Lung (tissue), 12 donors: ENCODE results near the gene PPP5C. TPM values are rescaled to one million over a fixed set of nuclear protein-coding genes. Genes with fewer than 3 reads are reported as not detected.

Experiments
- ATAC-seq: fragments of 200-7000 bp; cut with Tn5 transposase; one replicate; pipeline ENCODE4 v1.9.1; 2020; ENCODE audit warnings: moderate number of reproducible peaks; ENCODE audit not compliant: insufficient read depth, low FRiP score
- DNase-seq, 3 donors: peaks; one replicate each; pipeline ENCODE4 v3.0.0-alpha.2; 2013 to 2017
- H3K27ac ChIP-seq, 2 donors: one replicate each; pipeline ENCODE4 v1.5.1; 2013; ENCODE audit warnings: mild to moderate bottlenecking in 2 of 2, moderate library complexity in 2 of 2, control low read depth in 1 of 2, inconsistent platforms in 1 of 2, low read depth in 1 of 2, low read length in 1 of 2
- H3K27me3 ChIP-seq, 3 donors: one replicate each; pipeline ENCODE4 v1.5.1; 2013; ENCODE audit warnings: low read length in 2 of 3; ENCODE audit not compliant: control insufficient read depth in 3 of 3, insufficient read depth in 3 of 3
- H3K36me3 ChIP-seq, 4 donors: one replicate each; pipeline ENCODE4 v1.5.1; 2013; ENCODE audit warnings: low read length in 4 of 4, mild to moderate bottlenecking in 1 of 4, moderate library complexity in 1 of 4; ENCODE audit not compliant: control insufficient read depth in 4 of 4, insufficient read depth in 4 of 4
- H3K4me1 ChIP-seq, 5 donors: one replicate each; pipeline ENCODE4 v1.5.1; 2013; ENCODE audit warnings: low read length in 5 of 5, mild to moderate bottlenecking in 2 of 5, moderate library complexity in 1 of 5; ENCODE audit not compliant: control insufficient read depth in 5 of 5, insufficient read depth in 5 of 5
- H3K4me3 ChIP-seq: one replicate; pipeline ENCODE4 v1.5.1; 2013; ENCODE audit warnings: mild to moderate bottlenecking, control low read depth, moderate library complexity
- H3K9ac ChIP-seq, 2 donors: one replicate each; pipeline ENCODE4 v1.5.1; 2013; ENCODE audit warnings: low read length in 2 of 2, control low read depth in 1 of 2; ENCODE audit not compliant: insufficient read depth in 1 of 2
- H3K9me3 ChIP-seq, 4 donors: one replicate each; pipeline ENCODE4 v1.5.1; 2013; ENCODE audit warnings: low read length in 3 of 4, mild to moderate bottlenecking in 1 of 4, moderate library complexity in 1 of 4; ENCODE audit not compliant: control insufficient read depth in 4 of 4, insufficient read depth in 3 of 4
- CTCF ChIP-seq: IDR thresholded peaks from 2 replicates; pipeline ENCODE4 v1.5.1; 2012; ENCODE audit warnings: mild to moderate bottlenecking; ENCODE audit errors: control extremely low read depth, extremely low read depth
- WGBS, 2 donors: extraction: QIAGEN DNeasy Blood & Tissue Kit; methylation state at CpG; one replicate each; pipeline ENCODE4 v1.1.7; 2013; 5-methylcytosine and 5-hydroxymethylcytosine counted together
- polyA plus RNA-seq, 2 donors: library from polyadenylated mRNA; stranded (reverse); fragments of 200-250 nt; gene quantifications; one replicate each; pipeline ENCODE4 v1.2.1, GENCODE V29; 2013
- total RNA-seq, 2 donors: library from RNA; depleted of rRNA in 1 of 2; stranded (reverse); fragments of >200 nt in 1 of 2; gene quantifications; one replicate each; pipeline ENCODE4 v1.2.1, GENCODE V29; 2014 to 2021
- donor health status: control.
- donor health status: control.
- donor health status: Bipolar disorder and iron deficiency.
- donor health status: healthy.
- donor health status: DM: yes; HTN: yes; CAD: no.

The PPP5C gene
- total and polyA plus RNA-seq, 4 donors, result 48.5 to 69.8 (median 54.6) TPM

- Histone ChIP-seq H3K4me1 (peaks cover 0 to 35% (median 5%) of the 10 kb centered on the region in 5 donors), H3K27ac (no peak overlapping the region), H3K27me3 (no peaks in the 10 kb centered on the region), H3K9ac (no peak overlapping the region), H3K36me3 (peaks cover 8 to 52% (median 28%) of the 10 kb centered on the region in 4 donors), H3K9me3 (no peaks in the 10 kb centered on the region), H3K4me3 (no peak overlapping the region)
- ATAC-seq (no peak), DNase-seq (no peak)
- no peak for TF ChIP-seq CTCF
- 91 to 92% methylated on average over 33 of the region's 33 CpGs for WGBS, 2 donors
Measured at GRCh38 chr19:46391296-46392251, 44.7 kb downstream of the PPP5C start.

- DNase-seq (peak; percentile 88 to 98 (median 95)), ATAC-seq (no peak)
- Histone ChIP-seq H3K27me3 (no peaks in the 10 kb centered on the region), H3K9me3 (no peaks in the 10 kb centered on the region), H3K27ac (no peak overlapping the region), H3K4me1 (peaks cover 0 to 35% (median 5%) of the 10 kb centered on the region in 5 donors), H3K36me3 (peaks cover 8 to 46% (median 20%) of the 10 kb centered on the region in 4 donors), H3K9ac (peak overlapping the region in 1 of 2 donors; percentile 18), H3K4me3 (no peak overlapping the region)
- TF ChIP-seq CTCF, result no peak
- WGBS, 2 donors, result 56 to 74% methylated on average over 21 of the region's 21 CpGs
Measured at GRCh38 chr19:46392252-46392801, 45.4 kb downstream of the PPP5C start.

- no peak overlapping the region for H3K4me3 ChIP-seq
- H3K9ac ChIP-seq, result peak overlapping the region in 1 of 2 donors; percentile 18
- no peak for ATAC-seq
- peaks cover 0 to 35% (median 5%) of the 10 kb centered on the region in 5 donors for H3K4me1 ChIP-seq
- TF ChIP-seq CTCF, result no peak
- DNase-seq, result peak in 1 of 3 donors; percentile 45
- WGBS, 2 donors, result 41 to 52% methylated on average over 4 of the region's 4 CpGs
- no peaks in the 10 kb centered on the region for H3K9me3 ChIP-seq
- H3K36me3 ChIP-seq, result peaks cover 8 to 41% (median 17%) of the 10 kb centered on the region in 4 donors
- H3K27ac ChIP-seq, result no peak overlapping the region
- H3K27me3 ChIP-seq, result no peaks in the 10 kb centered on the region
Measured at GRCh38 chr19:46392837-46393236, 46.0 kb downstream of the PPP5C start.
